Right ventricle myocardium superior (tissue), 1 donor: ENCODE measurements around the gene TMEM131L. TPM values are rescaled to one million over a fixed set of nuclear protein-coding genes. Genes with fewer than 3 reads are reported as not detected.

Experiments
- ATAC-seq: fragments of 200-7000 bp; cut with Tn5 transposase; one replicate; pipeline ENCODE4 v1.9.1; 2020; ENCODE audit warnings: mild to moderate bottlenecking; ENCODE audit not compliant: poor library complexity
- DNase-seq: peaks from one replicate; pipeline ENCODE4 v3.0.0-alpha.2; 2020
- intact Hi-C: fragments of 100-400 bp; cut with DNase I; formaldehyde crosslinking; loops from one replicate; pipeline ENCODE4 v1.11.2; 2022
- total RNA-seq: library from RNA; stranded (reverse); fragmentation: NEBNext Ultra II Directional; extraction: Animal tissue kit (Norgen Biotek cat#: 25700); gene quantifications from one replicate; pipeline ENCODE4 v1.2.1, GENCODE V29; 2021
- donor health status: DM: no; HTN: yes; CAD: no; lungs with severe emphysema.

TMEM131L gene
- total RNA-seq, 1 donor from 2014 or later, result 13.7 TPM

DNA sequence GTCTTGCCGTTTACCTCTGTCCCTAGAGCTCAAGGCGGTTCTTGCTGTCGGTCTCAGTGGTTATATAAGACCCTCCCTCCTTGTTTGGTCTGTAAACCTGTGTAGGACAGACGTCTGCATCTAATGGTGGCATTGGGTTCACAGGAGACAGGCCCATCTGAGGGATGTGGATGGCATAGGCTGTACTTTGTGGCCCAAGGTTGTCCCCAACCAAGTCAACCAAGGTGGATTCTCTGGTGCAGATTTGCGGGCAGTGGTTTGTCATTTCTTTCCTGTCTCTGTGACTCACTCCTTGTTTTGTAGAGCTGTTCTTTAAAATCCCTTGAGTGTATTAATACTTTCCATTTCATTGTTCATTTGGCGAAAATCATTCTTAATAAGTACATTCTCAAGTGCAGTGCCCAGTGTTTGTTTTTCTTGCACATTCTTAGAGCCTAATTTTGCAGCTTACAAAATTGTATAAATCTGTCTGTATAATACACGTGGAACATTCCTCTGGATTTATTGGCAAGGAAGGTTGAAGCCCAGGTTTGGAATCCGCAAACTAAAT is 149.9 kb downstream of the TMEM131L start:
- ATAC-seq (no peak), DNase-seq (no peak)
- intact Hi-C loops, result no loop called here

DNA sequence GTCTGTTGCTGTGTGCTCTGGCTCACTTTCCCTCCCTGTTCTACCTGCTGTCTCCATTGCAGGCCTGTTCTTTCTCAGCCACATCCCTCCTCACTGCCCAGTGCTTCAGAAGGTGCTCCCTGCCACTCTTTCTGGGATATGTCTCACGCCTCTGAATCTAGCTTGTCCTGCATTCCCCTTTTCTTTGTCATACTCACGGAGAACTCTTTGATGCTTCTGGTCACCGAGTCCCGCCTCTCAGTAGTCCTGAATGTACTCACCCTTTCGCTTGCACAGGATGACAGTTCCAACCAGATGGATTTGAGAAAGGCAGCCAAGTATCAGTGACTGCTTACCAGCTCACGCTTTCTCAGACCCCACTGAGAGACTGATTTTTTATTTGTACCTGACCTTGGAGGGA is 152.7 kb downstream of the TMEM131L start:
- ATAC-seq (no peak), DNase-seq (no peak)
- intact Hi-C loops, result no loop called here

DNA sequence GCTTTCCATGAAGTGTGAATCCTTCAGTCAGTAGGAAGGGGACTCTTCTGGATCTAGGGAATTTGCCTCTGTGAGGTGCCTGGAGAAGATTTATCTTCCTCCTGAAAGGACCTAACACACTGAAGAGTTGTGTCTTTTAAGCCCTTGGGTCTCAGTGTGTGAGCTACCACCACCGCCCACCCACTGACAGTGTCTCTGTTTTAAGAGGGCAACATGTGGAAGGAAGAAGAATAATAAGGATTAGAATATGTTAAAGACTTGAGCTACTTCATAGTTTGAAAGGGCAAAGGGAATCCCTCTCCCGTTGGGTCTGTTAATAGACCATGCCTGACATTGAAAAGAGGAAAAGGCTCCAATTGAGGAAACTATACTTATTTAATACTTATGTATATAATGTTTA is 153.7 kb downstream of the TMEM131L start:
- ATAC-seq (no peak), DNase-seq (no peak)
- intact Hi-C loops, result no loop called here

DNA sequence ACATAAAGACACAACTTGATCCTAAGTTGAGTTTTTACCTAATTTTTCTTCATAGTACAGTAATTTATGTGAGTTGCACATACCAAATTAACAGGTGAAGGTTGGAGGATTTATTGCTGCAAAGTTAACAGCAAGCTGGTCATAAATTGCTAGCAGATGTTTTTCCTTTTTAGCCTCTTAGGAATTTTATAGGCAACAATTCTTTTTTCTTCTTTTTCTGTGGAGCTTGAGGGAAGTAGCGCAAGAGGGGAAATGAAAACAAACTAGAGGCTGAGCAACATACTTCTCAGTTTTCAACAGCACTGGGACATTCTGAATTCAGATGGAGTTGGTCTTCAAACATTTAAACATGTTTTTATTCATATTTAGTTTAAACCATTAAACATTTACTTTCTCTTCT is 154.2 kb downstream of the TMEM131L start:
- DNase-seq (no peak), ATAC-seq (no peak)
- intact Hi-C loops, result no loop called here

DNA sequence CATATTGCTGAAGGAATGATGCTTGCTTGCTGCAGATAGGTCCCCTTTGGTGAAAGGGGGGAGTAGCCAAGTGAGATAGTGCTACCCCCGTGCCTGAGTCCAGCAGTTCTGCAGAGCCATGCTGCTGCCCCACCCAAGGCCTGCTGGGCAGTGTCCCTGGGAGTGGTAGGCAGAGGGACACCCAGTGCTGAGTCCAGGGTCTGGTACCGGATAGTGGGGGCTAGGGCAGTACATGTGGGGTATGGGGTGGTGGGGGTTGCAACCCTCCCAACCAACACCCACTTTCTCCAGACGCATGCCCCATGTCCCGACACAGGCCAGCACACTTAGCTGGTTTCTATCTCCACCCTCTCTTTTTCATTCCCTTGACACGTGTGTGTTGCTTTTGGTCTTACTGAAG is 155.9 kb downstream of the TMEM131L start:
- DNase-seq (no peak), ATAC-seq (no peak)
- intact Hi-C loops, result no loop called here

DNA sequence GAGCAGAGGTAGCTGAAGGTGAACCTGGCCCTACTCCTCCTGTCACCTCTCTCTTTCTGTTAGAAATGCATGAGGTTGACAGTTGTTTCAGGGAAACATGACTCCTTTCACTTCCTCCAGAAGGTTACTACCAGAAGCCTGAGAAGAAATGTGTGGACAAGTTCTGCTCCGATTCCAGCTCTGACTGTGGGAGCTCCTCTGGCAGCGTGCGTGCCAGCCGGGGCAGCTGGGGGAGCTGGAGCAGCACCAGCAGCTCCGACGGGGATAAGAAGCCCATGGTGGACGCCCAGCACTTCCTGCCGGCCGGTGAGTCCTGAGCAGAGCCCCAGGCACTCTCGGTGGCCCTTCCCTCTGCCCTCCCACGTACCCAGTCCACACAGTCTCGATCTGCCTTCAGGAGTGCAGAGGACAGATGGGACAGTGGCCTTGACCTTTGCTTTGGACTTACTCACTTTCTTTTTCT is 156.6 kb downstream of the TMEM131L start:
- no peak for ATAC-seq
- intact Hi-C loops, result no loop called here
- no peak for DNase-seq

DNA sequence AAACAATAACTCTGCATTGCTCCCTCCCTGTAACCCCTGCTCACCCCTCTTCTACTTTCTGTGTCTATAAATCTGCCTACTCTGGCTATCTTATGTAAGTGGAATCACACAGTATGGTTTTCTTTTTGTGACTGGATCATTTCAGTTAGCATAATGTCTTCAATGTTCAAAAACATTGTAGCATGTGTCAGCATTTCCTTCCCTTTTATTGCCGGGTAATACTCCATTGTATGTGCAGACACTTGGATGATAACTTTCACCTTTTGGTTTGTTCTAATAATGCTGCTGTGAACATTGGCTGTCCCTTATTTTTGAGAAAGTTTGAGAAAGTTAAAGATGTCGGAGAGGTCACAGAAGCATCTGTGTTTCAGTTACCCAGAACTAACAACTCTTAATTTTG is 157.3 kb downstream of the TMEM131L start:
- intact Hi-C loops, result no loop called here
- ATAC-seq (no peak), DNase-seq (no peak)

DNA sequence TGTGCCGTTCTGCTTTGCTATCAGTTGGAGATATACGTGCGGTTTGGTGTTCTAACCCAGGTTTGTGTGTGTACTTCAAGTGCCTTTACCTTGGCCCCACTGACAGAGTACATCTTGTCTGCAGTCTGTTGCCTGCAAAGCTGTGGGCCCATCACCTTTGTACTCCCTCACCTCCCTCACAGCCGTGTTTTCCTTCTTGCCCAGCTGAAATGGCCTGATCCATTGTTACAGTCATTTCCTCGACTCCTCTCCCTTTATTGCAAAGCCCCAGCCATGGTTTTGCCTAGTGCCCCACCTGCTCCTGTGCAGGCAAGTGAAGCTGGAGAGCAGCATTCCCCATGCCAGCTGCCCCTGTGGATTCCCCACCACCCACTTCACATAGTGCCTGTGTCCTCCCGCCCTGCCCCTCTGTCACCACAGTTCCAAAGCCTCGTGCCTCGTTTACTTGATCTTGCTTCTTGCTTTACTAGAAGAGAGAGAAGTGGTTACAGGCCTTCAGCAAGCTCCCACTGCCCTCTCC is 162.7 kb downstream of the TMEM131L start:
- intact Hi-C loops, result no loop called here

DNA sequence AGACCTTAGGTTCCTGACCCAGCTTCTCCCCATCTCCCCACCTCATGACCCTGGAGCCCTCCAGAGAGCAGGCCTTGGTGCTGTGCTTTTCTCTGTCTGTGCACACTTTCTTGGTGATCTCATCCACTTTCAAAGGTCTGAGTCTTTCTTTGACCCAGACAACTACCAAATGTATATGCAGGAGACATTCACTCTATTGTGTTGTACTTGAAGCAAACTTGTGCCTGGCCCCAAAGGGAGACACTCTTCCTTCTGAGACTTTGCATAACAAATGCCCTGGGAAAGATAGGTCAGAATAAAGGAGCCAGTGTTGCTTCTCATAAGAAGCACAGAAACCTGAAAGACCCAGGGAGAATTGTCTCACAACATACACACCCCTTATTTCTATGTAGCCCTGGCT is 163.6 kb downstream of the TMEM131L start:
- intact Hi-C loops, result loop anchor here (5.0 kb wide), 1 partner anchor 118 kb away; no protein-coding TSS in a partner anchor
- ATAC-seq, result no peak
- no peak for DNase-seq

More for the DNA sequence above, 162.7 kb downstream of the TMEM131L start:
- no peak for ATAC-seq
- no peak for DNase-seq

DNA sequence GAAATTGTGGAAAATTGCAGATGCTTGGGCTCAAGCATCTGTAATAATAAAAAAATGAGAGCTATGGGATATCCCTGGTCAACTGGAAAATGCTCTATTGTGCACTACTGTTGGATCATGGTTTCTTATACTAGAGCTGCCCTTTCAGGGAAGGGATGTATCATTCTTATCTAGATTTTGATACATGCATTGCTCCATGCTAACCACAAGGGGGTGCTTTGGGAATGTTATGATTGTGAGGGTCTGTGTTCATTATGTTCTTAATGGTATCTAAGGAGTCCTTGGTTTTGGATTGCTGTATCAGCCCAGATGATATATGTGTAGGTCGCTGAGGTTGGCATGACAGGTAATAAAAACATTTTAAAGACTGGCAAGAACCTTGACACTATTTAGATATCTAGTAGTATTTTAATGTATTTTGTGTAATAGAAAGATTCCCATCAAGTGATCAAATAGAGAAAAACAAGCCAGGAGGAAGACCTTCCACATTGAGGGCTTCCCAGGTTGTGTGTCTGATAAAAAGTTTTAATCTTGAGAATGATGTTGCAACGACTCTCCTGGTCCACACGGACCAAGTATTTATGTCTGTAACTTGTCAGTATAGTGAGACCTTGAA is 168.7 kb downstream of the TMEM131L start:
- intact Hi-C loops, result loop anchor here (5.0 kb wide), 1 partner anchor 112 kb away; no protein-coding TSS in a partner anchor
- ATAC-seq, result no peak
- no peak for DNase-seq

DNA sequence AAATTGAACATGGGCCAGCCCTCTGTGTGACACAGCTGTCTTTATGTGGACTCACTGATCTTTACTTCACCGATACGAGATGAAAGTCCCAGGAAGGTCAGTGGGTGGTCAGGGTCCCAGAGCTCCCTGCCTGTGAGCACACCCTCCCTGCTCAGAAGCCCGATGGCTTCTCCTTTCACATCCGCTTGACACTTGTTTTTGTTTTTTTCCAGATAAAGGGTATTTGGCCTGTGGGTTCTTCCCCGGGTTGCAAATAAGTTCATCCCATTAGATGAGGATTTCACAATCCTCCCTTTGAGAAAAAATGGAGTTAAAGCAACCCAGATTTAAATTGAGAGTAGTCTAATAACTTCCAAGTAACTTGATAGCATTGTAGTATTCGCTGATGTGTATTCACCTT is 169.7 kb downstream of the TMEM131L start:
- ATAC-seq (no peak), DNase-seq (no peak)
- intact Hi-C loops, result no loop called here

DNA sequence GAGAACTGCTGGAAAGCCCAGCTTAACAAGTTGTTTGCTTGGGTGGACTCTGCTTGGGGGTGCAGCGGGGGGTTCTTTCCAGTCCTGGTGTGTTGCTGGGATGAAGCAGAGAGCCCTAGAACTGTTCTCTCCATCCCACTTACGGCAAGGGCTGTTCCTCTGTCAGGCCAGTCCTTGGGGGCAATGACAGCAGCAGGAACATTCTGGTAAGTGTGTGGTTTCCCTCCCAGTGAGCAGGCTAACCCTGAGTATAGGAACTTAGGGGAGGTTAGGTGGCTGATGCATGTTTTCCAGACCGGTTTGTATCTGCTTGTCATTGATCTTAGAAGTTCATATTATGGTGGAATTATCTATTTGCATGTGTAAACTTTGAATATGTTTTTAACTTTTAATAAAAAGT is 171.0 kb downstream of the TMEM131L start:
- intact Hi-C loops, result no loop called here
- DNase-seq (no peak), ATAC-seq (no peak)

DNA sequence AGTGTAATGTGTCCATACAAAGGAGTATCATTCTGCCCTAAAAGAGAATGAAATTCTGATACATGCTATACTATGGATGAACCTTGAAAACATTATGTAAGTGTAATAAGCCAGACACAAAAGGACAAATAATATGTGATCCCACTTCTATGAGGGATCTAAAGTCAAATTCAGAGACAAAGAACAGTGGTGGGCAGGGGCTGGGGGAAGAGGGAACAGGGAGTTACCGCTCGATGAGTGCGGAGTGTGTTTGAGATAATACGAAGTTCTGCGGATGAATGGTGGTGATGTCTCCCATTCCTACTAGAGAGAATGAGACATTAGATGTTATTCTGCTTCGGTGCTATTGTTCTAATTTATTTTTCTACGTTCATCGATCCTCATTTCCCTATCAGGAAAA is 171.9 kb downstream of the TMEM131L start:
- intact Hi-C loops, result no loop called here
- DNase-seq (no peak), ATAC-seq (no peak)

DNA sequence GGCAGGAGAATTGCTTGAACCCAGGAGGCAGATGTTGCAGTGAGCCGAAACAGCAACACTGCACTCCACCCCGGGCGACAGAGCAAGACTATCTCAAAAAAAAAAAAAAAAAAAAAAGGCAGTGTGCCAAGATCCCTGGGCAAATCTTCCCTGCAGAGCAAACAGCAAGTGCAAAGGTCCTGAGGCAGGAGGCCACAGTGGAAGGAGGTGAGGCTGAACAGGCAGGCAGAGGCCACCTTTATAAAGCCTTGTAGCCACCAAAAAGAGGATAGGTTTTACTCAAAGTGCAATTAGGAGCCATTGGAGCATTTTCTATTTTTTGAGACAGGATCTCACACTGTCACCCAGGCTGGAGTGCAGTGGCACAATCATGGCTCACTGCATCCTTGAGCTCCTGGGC is 172.8 kb downstream of the TMEM131L start:
- ATAC-seq (no peak), DNase-seq (no peak)
- intact Hi-C loops, result no loop called here

DNA sequence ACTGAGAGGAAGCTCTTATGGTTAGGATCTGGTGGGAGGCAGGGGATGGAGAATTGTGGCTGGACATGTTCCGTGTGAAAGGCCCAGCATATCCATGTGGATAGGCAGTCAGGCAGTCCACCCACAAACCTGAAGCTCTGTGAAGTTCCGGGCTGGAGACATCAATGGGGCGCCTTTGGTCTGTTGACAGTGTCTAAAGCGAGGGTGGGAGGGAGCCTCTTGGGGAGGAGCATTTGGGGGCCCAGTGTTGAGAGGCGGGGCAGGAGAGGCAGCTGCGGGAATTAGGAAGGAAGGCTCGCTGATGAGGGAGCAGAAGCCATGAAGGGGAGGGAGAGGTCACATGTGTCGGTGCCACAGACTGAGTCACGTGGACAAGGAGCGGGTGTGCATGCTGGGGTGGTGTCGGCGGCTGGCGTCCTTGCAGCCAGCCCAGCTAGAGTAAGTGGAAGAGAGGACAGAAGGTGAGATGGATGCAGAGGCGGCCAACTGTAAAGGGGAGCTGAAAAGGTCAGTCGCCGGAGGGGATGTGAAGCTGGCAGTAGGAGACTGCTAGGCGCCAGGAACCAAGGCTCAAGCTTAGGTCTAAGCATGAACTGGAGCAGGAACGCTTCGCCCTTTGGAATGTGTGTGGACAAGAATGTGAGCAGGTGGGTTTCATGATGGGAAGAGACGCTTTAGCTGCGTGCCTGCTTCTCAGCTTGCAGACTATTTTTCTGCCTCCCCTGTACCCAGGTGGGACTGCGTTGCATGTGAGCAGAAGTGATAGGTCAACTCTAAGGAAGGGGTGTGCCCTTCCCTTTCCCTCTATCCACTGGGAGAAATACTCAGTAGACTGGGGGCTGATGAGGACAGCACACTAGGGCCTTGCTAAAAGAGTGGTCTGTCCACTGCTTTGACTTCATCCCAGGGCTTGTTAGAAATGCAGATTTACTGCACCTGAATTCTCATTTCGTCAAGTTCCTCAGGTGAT is 174.0 kb downstream of the TMEM131L start:
- intact Hi-C loops, result no loop called here
- DNase-seq (no peak), ATAC-seq (no peak)

DNA sequence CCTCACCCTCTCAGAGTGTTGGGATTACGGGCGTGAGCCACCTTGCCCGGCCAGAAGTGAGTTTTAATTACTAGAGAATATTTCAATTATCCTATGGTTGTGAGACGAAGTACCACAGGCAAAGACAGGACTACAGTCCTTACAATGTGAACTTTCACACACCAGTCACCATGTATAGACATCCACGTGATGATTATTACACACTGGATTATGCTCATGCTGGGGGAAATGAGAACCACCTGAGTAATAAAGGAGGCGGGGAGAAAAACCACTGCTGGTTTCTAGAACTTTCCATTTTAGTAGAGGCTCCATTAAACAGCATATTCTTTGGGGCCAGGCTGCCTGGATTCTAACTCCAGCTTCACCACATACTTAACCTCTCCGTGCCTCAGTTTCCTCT is 175.4 kb downstream of the TMEM131L start:
- intact Hi-C loops, result no loop called here
- DNase-seq, result no peak
- ATAC-seq, result no peak

DNA sequence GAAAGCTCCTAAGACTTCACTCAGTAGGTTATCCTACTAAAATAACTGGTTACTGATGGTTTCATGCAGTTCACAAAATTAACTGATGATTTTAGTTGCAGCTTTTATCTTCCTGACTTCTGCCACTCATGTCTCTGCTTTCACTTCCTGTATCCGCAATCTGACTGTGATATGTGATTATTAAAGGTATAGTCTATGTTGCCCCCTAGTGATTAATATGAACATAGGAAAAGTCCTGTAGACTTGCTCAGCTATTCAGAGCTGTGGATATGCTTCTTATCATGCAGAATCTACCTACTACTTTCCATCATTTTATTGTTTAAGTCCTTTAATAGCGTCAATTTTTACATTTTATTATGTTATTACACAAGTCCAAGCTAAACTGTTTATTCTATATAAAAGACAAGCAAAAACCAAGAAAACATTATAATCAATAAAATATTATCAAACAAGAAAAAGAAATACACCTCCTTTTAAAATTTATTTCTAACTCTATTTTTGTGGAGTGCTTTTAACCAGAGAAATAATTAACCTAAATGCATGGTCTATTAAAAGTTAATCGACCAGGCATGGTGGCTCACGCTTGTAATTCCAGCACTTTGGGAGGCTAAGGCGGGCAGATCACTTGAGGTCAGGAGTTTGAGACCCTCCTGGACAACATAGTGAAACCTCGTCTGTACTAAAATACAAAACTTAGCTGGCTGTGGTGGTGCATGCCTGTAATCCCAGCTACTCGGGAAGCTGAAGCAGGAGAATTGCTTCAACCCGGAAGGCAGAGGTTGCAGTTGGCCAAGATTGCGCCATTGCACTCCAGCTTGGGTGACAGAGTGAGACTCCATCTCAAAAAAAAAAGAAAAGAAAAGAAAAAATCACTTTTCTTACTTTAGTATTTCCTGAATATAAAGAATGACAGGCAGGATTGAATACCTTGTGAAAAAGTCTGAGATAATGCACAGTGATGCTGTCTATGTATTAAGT is 177.5 kb downstream of the TMEM131L start:
- intact Hi-C loops, result no loop called here
- DNase-seq (no peak), ATAC-seq (peak; percentile 65)

DNA sequence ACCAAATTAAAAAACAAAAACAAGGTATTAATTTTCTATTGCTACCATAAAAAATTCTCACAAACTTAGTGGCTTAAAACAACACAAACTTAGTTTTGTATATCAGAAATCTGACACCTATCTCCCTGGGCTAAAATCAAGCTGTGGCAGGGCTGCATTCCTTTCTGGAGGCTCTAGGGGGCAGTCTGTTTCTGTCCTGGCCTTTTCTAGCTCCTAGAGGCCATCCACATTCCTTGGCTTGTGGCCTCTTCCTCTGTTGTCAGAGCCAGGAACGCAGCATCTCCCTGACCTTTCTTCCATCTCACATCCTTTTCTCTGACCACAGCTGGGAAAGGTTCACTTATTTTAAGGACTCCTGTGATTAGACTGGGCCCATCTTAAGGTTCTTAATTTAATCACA is 179.0 kb downstream of the TMEM131L start:
- intact Hi-C loops, result no loop called here
- ATAC-seq, result no peak

More for the DNA sequence above, 179.0 kb downstream of the TMEM131L start:
- DNase-seq, result no peak
